Liver (tissue), 9 donors: Measurements from ENCODE around the gene FANK1. TPM values are rescaled to one million over a fixed set of nuclear protein-coding genes. Genes with fewer than 3 reads are reported as not detected.
"Not testable (repeated sequence)": the region's sequence is repeated elsewhere in the genome, so short reads cannot be mapped to it uniquely, and the experiment has no call there.

ENCODE experiments used
- DNase-seq: peaks from one replicate; pipeline ENCODE4 v3.0.0-alpha.2; 2017; ENCODE audit warnings: low spot score
- H3K27ac ChIP-seq, 2 donors: one replicate each; pipeline ENCODE4 v1.7.0; 2013; ENCODE audit warnings: inconsistent platforms in 2 of 2, low read length in 2 of 2, control low read depth in 1 of 2, low read depth in 1 of 2, mild to moderate bottlenecking in 1 of 2
- H3K27me3 ChIP-seq, 4 donors: one replicate each; pipeline versions ENCODE4 v1.6.1 to v1.7.0; 2013; ENCODE audit warnings: low read length in 3 of 4, inconsistent platforms in 1 of 4, mild to moderate bottlenecking in 1 of 4, moderate library complexity in 1 of 4; ENCODE audit not compliant: control insufficient read depth in 4 of 4, insufficient read depth in 4 of 4
- H3K36me3 ChIP-seq, 4 donors: one replicate each; pipeline versions ENCODE4 v1.6.1 to v1.7.0; 2013; ENCODE audit warnings: low read length in 3 of 4, mild to moderate bottlenecking in 3 of 4, low read depth in 1 of 4, moderate library complexity in 1 of 4; ENCODE audit not compliant: control insufficient read depth in 4 of 4, insufficient read depth in 3 of 4
- H3K4me1 ChIP-seq, 4 donors: one replicate each; pipeline versions ENCODE4 v1.6.1 to v1.7.0; 2013; ENCODE audit warnings: low read length in 3 of 4, mild to moderate bottlenecking in 3 of 4, moderate library complexity in 1 of 4; ENCODE audit not compliant: control insufficient read depth in 4 of 4, insufficient read depth in 4 of 4
- H3K4me3 ChIP-seq, 3 donors: one replicate each; pipeline versions ENCODE4 v1.6.1 to v1.7.0; 2013; ENCODE audit warnings: low read length in 3 of 3, control low read depth in 1 of 3, low read depth in 1 of 3, mild to moderate bottlenecking in 1 of 3
- H3K9ac ChIP-seq, 2 donors: one replicate each; pipeline ENCODE4 v1.7.0; 2013; ENCODE audit warnings: low read length in 2 of 2, mild to moderate bottlenecking in 2 of 2, moderate library complexity in 2 of 2, control low read depth in 1 of 2, low read depth in 1 of 2
- H3K9me3 ChIP-seq, 4 donors: one replicate each; pipeline versions ENCODE4 v1.6.1 to v1.7.0; 2013; ENCODE audit warnings: low read length in 3 of 4; ENCODE audit not compliant: control insufficient read depth in 4 of 4
- FOXA1 ChIP-seq: IDR thresholded peaks from 2 replicates; pipeline ENCODE4 v1.6.1; 2016; ENCODE audit warnings: antibody characterized with exemption
- FOXA2 ChIP-seq: IDR thresholded peaks from 2 replicates; pipeline ENCODE4 v1.6.1; 2016; ENCODE audit warnings: antibody characterized with exemption
- HNF4A ChIP-seq, 2 donors: conservative IDR thresholded peaks; 2 replicates each; pipeline ENCODE4 v1.6.1; 2016; ENCODE audit warnings: antibody characterized with exemption in 2 of 2, mild to moderate bottlenecking in 2 of 2
- HNF4G ChIP-seq: IDR thresholded peaks from 2 replicates; pipeline ENCODE4 v1.6.1; 2016; ENCODE audit warnings: antibody characterized with exemption
- JUND ChIP-seq, 2 donors: IDR thresholded peaks; 2 replicates each; pipeline ENCODE4 v1.6.1; 2016; ENCODE audit warnings: antibody characterized with exemption in 2 of 2
- NR2F2 ChIP-seq: IDR thresholded peaks from 2 replicates; pipeline ENCODE4 v1.6.1; 2016; ENCODE audit warnings: antibody characterized with exemption
- RAD21 ChIP-seq, 2 donors: IDR thresholded peaks; 2 replicates each; pipeline ENCODE4 v1.6.1; 2016; ENCODE audit warnings: antibody characterized with exemption in 2 of 2, mild to moderate bottlenecking in 2 of 2
- RXRA ChIP-seq, 2 donors: IDR thresholded peaks; 2 replicates each; pipeline ENCODE4 v1.6.1; 2017 to 2018; ENCODE audit warnings: antibody characterized with exemption in 2 of 2, mild to moderate bottlenecking in 1 of 2
- YY1 ChIP-seq: IDR thresholded peaks from 2 replicates; pipeline ENCODE4 v1.6.1; 2016; ENCODE audit warnings: antibody characterized with exemption, mild to moderate bottlenecking
- WGBS: extraction: QIAGEN DNeasy Blood & Tissue Kit; methylation state at CpG from one replicate; pipeline ENCODE4 v1.1.7; 2013; 5-methylcytosine and 5-hydroxymethylcytosine counted together
- polyA plus RNA-seq, 2 donors: library from polyadenylated mRNA; stranded (reverse) in 1 of 2; unstranded in 1 of 2; fragments of 200-250 nt in 1 of 2; fragments of >200 nt in 1 of 2; fragmentation: Nextera tagmentation in 1 of 2; extraction: Ambion mirVana in 1 of 2; gene quantifications; one replicate each; pipeline versions ENCODE4 v1.2.1 to v1.2.3, GENCODE V29; 2013 to 2015
- total RNA-seq, 2 donors: library from RNA; depleted of rRNA; stranded (reverse); fragments of >200 nt; gene quantifications; one replicate each; pipeline ENCODE4 v1.2.3, GENCODE V29; 2014
- TF ChIP-seq, protein P1 (sequence below): IDR thresholded peaks from 2 replicates; pipeline ENCODE4 v1.6.1; 2016; ENCODE audit warnings: antibody characterized with exemption
- TF ChIP-seq, protein P2 (sequence below): fragments of 150-350 bp; IDR thresholded peaks from 2 replicates; pipeline ENCODE4 v1.5.1; 2017; ENCODE audit warnings: improper control_type of control experiment, low read depth, low read length; ENCODE audit not compliant: missing input control
- TF ChIP-seq, protein P3 (sequence below): IDR thresholded peaks from 2 replicates; pipeline ENCODE4 v1.6.1; 2016; ENCODE audit warnings: antibody characterized with exemption
- TF ChIP-seq, protein P4 (sequence below): IDR thresholded peaks from 2 replicates; pipeline ENCODE4 v1.6.1; 2016; ENCODE audit warnings: antibody characterized with exemption, mild to moderate bottlenecking
- donor health status: healthy.
- donor health status: healthy.
- donor health status: healthy.
- donor health status: healthy.
- donor health status: healthy.

Gene FANK1
- total and polyA plus RNA-seq, 4 donors: 0.28 TPM; not detected in 3

DNA sequence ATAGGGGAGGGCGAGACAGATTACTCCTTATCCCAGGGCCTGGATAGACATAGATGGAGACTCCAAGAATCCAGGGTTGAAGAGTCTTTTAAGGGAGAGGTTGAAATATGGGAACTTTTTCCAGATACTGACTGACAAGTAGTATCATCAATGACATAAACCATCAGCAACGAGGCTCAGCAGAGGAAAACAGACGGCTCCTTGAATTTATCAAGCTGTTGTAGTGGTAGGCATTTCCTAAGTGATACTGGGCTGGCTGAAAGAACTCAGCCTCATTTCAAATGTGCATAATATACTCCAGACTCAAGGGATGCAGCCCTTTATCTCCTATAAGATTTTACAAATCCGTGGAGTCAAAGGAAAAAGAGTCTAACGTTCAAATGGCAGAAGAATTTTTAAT, 150.5 kb downstream of the FANK1 start:
- Histone ChIP-seq H3K4me3 (no peak overlapping the region), H3K9ac (no peak overlapping the region), H3K36me3 (no peaks in the 10 kb centered on the region), H3K27ac (no peak overlapping the region), H3K27me3 (no peaks in the 10 kb centered on the region), H3K9me3 (no peaks in the 10 kb centered on the region), H3K4me1 (peaks cover 0 to 2% (median 0%) of the 10 kb centered on the region in 4 donors)
- no peak for TF ChIP-seq HNF4G
- TF ChIP-seq RAD21 (IDR thresholded peaks at IDR 0.05): no peak
- TF ChIP-seq, protein P1, sequence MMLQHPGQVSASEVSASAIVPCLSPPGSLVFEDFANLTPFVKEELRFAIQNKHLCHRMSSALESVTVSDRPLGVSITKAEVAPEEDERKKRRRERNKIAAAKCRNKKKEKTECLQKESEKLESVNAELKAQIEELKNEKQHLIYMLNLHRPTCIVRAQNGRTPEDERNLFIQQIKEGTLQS: no peak
- no peak for TF ChIP-seq JUND (IDR thresholded peaks at IDR 0.05)
- TF ChIP-seq NR2F2: no peak
- TF ChIP-seq, protein P2, sequence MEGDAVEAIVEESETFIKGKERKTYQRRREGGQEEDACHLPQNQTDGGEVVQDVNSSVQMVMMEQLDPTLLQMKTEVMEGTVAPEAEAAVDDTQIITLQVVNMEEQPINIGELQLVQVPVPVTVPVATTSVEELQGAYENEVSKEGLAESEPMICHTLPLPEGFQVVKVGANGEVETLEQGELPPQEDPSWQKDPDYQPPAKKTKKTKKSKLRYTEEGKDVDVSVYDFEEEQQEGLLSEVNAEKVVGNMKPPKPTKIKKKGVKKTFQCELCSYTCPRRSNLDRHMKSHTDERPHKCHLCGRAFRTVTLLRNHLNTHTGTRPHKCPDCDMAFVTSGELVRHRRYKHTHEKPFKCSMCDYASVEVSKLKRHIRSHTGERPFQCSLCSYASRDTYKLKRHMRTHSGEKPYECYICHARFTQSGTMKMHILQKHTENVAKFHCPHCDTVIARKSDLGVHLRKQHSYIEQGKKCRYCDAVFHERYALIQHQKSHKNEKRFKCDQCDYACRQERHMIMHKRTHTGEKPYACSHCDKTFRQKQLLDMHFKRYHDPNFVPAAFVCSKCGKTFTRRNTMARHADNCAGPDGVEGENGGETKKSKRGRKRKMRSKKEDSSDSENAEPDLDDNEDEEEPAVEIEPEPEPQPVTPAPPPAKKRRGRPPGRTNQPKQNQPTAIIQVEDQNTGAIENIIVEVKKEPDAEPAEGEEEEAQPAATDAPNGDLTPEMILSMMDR: no peak
- no peak for TF ChIP-seq YY1
- TF ChIP-seq, protein P3, sequence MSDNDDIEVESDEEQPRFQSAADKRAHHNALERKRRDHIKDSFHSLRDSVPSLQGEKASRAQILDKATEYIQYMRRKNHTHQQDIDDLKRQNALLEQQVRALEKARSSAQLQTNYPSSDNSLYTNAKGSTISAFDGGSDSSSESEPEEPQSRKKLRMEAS: no peak
- DNase-seq: no peak
- WGBS: 71% methylated on average over 5 of the region's 5 CpGs

DNA sequence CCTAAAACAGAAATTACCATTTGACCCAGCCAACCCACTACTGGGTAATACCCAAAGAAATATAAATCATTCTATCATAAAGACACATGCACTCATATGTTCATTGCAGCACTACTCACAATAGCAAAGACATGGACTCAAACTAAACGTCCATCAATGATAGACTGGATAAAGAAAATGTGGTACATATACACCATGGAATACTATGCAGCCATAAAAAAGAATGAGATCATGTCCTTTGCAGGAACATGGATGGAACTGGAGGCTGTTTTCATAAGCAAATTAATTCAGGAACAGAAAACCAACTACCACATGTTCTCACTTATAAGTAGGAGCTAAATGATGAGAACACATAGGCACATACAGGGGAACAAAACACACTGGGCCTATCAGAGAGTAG, 151.4 kb downstream of the FANK1 start:
- not testable (repeated sequence) for DNase-seq, H3K36me3 ChIP-seq, H3K4me1 ChIP-seq, H3K9ac ChIP-seq, H3K27ac ChIP-seq, H3K4me3 ChIP-seq, H3K9me3 ChIP-seq, H3K27me3 ChIP-seq
- 63% methylated on average over 1 of the region's 1 CpG for WGBS

DNA sequence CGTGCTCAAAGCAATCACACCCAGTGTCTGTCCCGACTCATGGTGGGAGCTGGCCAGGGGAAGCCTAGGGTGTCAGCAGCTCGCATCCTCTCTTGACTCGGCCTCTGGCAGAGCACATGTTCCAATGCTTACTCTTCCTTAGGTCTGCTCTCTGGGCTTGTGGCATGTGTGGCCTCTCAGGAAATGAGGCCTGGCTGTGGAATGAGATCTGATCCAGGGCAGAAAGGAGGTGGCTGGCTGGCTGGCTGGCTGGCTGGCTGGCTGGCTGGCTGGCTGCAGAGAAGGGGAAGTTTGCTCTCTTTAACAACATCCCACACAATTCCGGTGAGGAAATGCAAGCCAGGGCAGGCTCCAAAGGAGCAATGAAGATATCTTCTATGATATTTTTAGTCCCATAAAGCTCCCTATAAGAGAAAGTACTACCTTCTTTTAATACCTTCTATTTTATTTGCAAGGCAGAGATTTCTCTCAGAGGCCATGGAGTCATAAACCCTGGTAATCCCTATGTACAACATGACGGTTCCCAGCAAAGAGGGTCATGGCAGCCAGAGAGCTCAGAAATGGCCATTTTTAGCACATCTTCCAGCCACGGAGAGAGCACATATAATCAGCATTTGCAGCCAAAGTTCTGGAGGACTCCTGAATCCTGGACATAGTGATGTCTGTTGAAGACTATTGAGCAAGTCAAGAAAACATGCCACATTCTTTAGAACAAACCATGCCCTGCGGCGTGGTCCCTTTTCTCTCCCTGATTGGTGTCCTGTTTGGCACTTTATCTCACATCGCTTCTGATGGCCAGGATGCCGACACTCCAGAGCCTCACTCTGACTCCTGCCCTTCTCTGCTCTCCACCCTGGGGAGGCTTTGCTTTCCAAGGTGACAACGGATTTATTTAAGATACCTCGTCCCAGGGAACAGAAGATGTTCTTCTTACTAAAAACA, 153.7 kb downstream of the FANK1 start:
- no peaks in the 10 kb centered on the region for H3K4me1 ChIP-seq
- H3K9ac ChIP-seq: no peak overlapping the region
- 65% methylated on average over 13 of the region's 13 CpGs for WGBS
- no peak for DNase-seq
- H3K27me3 ChIP-seq: no peaks in the 10 kb centered on the region
- TF ChIP-seq NR2F2 (peak; percentile 79), YY1 (no peak), JUND (IDR thresholded peaks at IDR 0.05) (no peak), FOXA2 (no peak), HNF4A (conservative IDR thresholded peaks at IDR 0.05) (no peak), FOXA1 (no peak), RAD21 (IDR thresholded peaks at IDR 0.05) (peak in 1 of 2 donors; percentile 25), RXRA (IDR thresholded peaks at IDR 0.05) (no peak)
- TF ChIP-seq, protein P2: no peak
- TF ChIP-seq, protein P3: peak; percentile 44
- TF ChIP-seq, protein P4, sequence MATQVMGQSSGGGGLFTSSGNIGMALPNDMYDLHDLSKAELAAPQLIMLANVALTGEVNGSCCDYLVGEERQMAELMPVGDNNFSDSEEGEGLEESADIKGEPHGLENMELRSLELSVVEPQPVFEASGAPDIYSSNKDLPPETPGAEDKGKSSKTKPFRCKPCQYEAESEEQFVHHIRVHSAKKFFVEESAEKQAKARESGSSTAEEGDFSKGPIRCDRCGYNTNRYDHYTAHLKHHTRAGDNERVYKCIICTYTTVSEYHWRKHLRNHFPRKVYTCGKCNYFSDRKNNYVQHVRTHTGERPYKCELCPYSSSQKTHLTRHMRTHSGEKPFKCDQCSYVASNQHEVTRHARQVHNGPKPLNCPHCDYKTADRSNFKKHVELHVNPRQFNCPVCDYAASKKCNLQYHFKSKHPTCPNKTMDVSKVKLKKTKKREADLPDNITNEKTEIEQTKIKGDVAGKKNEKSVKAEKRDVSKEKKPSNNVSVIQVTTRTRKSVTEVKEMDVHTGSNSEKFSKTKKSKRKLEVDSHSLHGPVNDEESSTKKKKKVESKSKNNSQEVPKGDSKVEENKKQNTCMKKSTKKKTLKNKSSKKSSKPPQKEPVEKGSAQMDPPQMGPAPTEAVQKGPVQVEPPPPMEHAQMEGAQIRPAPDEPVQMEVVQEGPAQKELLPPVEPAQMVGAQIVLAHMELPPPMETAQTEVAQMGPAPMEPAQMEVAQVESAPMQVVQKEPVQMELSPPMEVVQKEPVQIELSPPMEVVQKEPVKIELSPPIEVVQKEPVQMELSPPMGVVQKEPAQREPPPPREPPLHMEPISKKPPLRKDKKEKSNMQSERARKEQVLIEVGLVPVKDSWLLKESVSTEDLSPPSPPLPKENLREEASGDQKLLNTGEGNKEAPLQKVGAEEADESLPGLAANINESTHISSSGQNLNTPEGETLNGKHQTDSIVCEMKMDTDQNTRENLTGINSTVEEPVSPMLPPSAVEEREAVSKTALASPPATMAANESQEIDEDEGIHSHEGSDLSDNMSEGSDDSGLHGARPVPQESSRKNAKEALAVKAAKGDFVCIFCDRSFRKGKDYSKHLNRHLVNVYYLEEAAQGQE: no peak
- no peak overlapping the region for H3K27ac ChIP-seq
- no peaks in the 10 kb centered on the region for H3K9me3 ChIP-seq
- no peaks in the 10 kb centered on the region for H3K36me3 ChIP-seq
- H3K4me3 ChIP-seq: no peak overlapping the region
